ENCODE results near the gene ADCY5. TPM values are rescaled to one million over a fixed set of nuclear protein-coding genes. Genes with fewer than 3 reads are reported as not detected.

The ADCY5 gene
- total RNA-seq, 1 donor from 2014 or later, result 232 TPM

DNA sequence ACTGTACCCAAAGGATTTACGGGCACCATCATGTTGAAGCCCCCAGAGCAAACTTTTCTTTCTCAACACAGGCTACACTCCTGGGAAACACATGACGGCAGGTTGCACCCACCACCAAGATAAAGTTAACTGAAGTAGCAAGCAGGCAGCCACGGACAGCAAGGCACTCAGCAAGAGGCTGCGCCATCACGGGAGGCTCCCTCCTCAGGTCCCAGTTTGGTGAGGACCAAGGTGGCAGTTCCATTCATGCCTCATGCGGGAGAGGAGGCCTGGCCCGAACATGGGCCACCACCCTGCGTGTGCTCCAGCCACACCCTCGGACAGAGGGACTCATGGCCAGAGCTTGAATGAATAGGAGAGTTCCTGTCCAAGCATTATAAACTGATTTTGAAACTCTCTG lies 6.8 kb downstream of the ADCY5 start:
- ATAC-seq, result no peak
- intact Hi-C loops (cut with DNase I), result no loop called here
- no peak for DNase-seq (ENCODE audit: missing footprints)

DNA sequence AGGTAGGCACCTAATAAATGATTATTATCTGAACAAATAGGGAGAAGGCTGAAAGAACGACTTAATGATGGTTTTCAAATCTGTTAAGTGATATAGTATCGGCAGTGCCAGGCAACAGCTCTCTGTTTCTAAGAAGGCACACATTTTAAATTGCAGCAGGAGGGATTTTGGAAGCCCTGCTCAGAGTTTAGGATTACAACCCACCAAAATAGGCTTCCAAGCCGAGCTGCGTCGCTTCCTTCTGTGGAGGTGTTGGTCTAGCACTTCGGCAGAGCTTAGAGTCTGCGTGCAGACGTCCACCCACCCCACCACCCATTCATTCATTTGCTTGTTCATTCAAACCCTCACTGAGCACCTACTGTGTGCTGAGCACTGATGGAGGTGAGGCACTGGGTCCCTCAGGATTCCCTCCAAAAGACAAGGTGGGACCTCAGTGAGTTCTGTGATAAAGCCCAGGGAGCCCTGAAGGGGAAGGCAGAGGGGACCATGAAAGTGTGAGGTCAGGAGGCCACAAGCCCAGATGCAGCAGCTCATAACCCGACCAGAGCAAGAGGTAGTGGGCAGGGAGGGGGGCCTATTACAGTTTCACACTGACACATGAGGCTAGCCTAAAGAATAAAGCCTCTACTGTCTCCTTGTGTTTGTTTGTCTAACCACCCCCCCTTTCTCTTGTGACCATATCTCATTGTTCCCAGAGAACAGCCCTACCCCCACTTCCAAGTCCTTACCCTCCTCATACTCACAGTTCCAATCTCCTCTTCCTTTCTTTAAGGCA lies 8.9 kb downstream of the ADCY5 start:
- intact Hi-C loops (cut with DNase I), result no loop called here
- ATAC-seq, result no peak

DNA sequence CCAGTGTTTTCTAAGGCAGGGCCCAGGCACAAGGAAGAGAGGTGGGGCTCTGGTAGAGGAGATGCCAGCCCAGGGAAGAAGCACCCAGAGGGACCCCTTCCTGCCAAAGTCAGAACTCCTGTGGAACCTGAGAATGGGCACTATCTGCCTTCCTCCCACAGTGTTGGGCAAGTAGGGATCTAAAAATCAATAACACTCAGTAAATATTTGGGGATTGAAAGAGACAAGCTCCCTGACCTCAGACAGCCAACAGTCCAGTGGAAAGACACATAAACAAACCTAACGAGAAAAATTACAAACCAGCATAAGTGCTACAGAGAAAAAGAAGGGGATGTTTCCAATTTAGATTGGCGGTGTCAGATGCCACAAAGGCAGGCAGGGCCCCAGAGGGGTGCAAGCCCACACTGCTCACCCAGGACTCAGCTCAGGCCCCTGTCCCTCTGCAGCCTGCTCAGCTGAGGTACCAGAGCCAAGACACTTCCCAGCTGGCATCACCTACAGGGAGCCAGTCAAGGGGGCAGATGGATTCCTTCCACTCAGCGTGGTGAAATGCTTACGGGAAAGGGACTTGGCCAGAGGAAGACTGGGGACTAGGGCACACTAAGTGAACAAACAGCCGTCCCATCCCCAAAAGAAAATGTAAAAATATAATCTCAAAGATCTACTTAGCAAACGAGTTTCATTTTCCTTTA lies 15.9 kb downstream of the ADCY5 start:
- DNase-seq (ENCODE audit: missing footprints) (no peak), ATAC-seq (peak; percentile 77)
- intact Hi-C loops (cut with DNase I), result no loop called here

More for the DNA sequence above, 8.9 kb downstream of the ADCY5 start:
- DNase-seq (ENCODE audit: missing footprints), result no peak

DNA sequence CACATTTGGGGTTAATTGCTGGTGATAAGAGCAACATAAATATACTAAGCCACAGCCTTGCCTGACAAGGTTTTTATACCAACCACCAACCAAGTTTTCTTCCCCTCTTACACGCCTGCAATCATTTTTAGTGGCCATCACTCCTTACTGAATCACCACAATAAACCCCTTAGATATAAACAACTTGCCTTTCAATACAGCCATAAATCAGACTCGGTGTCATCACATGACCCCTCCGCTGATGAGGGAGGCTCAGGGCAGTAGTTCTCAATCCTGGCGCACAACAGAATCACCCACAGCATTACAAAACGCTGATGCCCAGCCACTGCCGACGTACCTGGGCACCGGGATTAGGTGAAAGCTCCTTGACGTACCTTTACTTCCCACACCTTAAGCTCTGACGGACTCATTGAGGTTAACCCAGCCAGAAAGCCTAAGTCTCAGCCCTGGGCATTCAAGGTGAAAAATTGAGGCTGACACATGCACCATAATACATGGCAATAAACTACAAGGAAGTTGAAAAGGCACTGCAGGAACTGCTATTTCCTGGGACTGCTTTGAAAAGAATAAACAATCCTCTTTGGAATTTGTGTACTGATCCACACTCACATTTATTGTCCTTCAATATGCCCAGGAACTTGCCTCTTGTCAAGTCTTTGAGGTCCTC lies 17.1 kb downstream of the ADCY5 start:
- ATAC-seq (no peak), DNase-seq (ENCODE audit: missing footprints) (no peak)
- intact Hi-C loops (cut with DNase I), result no loop called here

DNA sequence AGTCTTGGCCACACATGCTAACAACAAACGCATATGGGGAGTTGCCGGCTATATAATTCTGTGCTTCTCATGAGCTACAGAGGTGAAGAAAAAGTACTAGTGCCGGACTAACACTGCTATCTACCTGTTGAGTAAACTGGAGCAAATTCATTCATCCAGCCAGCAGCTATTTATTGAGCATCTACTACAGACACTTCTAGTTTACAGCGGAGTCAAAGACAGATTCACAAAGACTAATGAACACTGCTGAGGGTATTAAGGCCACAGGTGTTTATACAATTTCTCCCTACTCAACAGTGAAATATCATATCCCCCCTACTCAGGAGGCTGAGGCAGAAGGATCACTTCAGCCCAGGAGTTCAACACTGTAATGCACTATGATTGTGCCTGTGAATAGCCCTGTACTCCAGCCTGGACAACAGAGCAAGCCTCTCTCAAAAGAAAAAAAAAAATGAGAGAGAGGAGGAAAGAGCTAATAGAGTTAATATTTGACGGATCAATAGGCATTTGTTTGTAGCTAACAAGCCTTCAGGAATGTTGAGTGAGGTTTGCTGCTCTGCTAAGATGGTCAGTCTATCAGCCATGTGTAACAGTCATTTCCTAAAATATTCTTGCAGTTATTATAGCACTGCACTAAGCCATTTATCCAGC lies 17.8 kb downstream of the ADCY5 start:
- ATAC-seq (no peak), DNase-seq (ENCODE audit: missing footprints) (no peak)
- intact Hi-C loops (cut with DNase I), result no loop called here

DNA sequence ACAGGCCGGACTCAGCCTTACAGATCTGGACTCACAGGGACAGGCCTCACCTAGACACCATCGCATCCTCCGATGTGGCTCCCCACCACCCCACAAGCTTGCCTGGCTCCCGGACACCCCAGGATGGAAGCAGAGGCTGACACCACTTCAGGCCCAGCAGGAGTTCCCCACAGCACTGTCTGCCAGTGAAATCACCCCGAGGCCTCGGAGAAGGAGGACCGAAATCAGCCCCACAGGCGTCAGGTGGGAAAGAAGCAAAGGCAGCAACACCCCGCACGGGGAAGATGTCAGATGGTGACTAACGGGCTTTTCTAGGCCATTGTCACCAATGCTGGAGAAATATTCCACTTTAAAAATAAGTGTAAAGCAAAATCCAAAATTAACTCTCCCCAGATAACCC lies 18.6 kb downstream of the ADCY5 start:
- ATAC-seq, result no peak
- DNase-seq (ENCODE audit: missing footprints), result no peak
- intact Hi-C loops (cut with DNase I), result no loop called here

DNA sequence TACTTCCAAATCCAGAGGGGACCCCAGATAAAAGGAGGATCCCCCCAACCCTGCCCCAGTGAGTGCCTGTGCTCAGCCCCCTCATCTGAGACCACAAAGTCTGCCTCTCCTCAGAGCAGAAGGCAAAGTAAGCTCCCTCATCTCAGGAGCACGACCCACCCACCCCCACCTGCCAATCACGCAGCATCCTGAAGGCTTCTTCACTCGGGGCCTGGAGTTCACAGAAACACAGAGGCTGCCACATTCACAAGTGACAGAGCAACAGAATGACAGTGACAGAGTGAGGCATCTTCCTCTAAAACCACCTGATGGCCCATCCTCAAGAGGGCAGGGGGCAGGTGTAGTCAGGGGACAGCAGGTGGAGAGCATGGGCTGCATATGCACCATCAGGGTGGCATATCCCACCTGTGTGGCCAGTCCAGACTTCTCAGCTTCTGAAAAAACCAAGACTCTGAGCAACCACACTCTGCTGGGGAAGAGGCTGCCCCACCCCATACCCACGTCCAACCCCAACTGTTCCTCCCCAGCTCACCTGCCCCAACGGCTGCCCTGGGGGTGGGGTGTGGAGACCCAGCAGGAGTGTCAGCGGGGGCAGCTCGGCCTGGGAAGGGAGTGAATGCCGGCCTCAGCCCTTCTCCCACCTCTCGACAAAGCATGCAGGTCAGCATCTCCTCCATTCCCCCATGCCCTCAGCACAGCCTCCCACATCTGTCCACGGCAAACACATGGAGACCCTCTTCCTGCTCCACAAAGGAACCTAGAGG lies 19.3 kb downstream of the ADCY5 start:
- DNase-seq (ENCODE audit: missing footprints) (no peak), ATAC-seq (no peak)
- intact Hi-C loops (cut with DNase I), result no loop called here

DNA sequence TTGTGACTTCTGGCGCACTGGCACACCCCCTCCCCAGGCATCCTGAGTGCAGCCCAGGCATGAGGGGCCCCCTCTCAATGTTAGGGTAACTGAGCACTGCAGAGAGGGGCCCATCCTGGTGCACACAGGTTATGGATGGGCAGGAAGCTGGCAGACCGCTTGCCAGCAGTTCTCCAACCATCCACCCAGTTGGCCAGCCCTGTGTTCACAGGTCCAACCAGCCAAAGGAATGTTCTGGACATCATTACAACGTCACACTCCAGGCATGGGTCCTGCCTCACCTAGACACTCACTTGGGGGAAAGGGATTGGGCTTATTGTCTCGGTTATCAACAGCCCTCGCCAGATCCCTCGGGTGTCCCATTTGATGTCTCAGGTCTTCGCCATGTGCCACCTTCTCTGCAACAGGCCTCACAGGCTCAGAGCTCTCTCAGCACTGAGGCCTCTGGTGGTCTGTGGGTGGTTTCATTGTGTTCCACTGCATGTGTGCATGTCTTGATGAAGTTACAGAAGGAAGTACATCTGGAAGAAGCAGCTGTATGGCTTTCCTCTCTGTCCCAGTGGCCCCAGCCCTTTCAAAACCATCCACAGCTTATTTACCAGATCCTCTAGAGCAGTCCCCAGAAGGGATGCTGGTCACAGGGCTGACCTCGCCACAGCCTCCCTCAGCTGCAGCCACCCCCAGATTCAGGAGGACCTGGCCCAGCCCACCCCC lies 23.7 kb downstream of the ADCY5 start:
- peak; percentile 61 for ATAC-seq
- intact Hi-C loops (cut with DNase I), result no loop called here
- no peak for DNase-seq (ENCODE audit: missing footprints)

DNA sequence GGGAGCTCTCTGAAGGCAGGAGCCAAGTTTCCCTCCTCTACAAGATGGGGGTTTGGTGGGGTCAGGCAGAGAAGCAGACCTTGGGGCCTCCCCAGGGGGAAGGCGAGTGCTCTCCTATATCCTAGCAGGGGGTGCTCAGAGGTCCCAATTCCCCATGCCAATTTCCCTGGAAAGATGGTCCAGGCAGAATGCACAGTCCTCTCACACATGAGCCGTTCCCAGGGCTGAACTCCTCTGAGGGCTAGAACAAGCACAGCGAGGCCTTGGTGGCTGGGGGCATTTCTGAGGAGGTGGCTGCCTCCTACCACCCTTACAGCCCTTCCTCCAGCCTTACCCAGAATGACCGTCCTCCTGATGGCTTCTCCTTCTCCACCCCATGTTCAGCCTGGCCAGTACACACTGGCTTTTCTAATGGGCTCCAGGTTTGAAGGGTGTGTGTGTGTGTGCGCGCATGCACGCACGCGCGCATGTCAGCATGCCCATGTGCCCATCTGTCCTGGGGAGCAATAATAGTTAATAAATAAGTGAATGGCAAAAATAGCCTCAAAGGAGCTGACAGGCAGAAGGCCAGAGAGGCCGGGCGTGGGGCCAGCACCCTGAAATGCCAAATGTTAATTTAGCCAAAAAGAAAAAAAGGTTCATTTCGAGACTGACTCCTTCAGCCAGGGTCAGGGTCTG lies 24.4 kb downstream of the ADCY5 start:
- ATAC-seq, result peak; percentile 41
- DNase-seq (ENCODE audit: missing footprints), result no peak
- intact Hi-C loops (cut with DNase I), result no loop called here

DNA sequence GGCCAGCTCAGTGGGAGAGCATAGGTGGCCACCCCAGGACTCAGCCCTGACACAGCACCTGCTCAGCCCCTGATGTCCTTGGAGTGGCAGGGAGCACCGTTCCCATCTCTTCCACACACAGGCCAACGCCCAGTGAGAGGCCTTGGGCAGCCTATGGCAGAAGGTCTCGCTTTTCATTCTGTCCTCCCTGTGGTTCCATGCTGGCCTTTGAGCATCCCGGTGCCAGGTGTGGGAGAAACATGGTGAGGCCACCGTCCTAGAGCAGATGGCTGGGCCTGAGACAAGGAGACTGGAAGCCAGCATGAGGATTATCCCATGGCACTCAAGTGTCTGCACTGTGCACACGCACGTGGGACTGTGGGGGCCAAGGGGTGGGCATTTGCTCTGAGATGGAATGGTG lies 25.1 kb downstream of the ADCY5 start:
- intact Hi-C loops (cut with DNase I), result no loop called here
- ATAC-seq (no peak), DNase-seq (ENCODE audit: missing footprints) (no peak)

DNA sequence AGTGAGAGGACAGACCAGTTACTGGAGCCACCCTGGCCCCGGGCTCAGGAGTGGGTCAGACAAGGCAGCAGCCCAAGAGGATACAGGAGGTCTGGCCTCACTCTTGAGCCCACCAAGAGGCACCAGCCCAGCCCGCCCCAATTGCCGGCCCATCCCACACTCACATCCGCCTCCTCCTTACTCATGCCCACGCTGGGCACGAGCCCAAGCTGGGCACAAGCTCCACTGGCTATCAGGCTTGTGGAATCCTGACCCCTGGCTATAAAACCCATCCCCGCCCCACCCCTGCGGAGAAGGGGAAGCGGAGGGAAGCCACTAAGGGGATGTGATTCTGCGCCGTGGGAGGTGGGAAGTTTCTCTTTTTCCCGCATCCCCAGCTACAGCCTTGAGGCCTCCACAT lies 25.9 kb downstream of the ADCY5 start:
- ATAC-seq, result peak; percentile 54
- no peak for DNase-seq (ENCODE audit: missing footprints)
- intact Hi-C loops (cut with DNase I), result no loop called here

DNA sequence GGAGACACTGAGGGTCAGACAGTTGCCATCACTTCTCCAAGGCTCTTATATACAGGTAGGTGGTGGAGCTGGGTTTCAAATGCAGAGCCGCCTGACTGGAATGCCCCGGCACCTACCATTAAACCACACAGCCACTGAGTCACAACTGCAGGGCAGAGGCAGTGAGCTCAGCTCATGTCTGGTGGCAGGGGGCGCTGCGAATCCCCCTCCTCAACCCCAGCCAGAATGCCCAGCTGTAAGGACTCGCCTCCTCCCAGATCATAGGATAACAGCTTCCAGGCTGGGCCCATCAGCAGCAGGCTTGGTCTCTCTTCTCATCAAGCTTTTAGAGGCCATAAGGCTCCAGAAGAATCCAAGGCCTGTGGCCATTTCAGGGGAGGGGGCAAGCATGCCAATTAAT lies 26.4 kb downstream of the ADCY5 start:
- ATAC-seq, result no peak
- intact Hi-C loops (cut with DNase I), result no loop called here
- no peak for DNase-seq (ENCODE audit: missing footprints)

DNA sequence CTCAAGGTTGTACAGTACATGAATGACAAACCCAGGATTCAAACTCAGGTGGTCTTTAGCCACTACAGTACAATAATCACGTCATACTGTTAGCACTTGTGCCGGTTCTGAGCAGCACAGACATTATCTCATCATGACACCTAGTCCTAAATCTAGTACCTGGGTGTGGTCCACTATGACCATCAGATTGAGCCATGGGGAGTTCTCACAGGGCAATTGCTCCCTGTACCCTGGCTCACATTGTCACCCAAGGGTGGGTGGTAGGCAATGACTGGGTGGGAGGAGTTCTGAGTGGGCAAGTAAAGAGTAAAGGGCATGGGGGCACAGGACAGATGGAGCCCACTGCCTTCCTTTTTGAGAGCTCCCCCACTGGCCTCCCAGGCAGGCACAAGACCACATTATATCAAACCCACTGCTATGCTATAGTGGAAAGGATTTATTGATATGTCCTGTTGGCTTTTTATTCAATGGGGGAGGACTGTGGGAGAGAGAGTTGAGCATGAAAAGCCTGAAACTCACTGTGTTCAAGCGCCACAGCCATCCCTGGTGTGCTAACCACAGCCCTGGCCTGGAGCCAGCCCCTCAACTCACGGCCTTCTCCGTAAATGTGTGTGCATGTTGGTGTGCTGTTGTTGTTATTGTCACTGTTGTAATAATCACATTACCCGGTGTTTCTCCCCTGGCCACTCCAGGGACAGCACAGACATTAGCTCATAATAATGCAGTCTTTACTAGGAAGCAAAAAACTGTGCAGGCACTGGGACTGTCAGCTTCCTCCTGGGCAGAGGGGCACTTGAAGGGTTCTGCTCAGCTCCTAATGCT lies 27.3 kb downstream of the ADCY5 start:
- DNase-seq (ENCODE audit: missing footprints) (no peak), ATAC-seq (no peak)
- intact Hi-C loops (cut with DNase I), result no loop called here

DNA sequence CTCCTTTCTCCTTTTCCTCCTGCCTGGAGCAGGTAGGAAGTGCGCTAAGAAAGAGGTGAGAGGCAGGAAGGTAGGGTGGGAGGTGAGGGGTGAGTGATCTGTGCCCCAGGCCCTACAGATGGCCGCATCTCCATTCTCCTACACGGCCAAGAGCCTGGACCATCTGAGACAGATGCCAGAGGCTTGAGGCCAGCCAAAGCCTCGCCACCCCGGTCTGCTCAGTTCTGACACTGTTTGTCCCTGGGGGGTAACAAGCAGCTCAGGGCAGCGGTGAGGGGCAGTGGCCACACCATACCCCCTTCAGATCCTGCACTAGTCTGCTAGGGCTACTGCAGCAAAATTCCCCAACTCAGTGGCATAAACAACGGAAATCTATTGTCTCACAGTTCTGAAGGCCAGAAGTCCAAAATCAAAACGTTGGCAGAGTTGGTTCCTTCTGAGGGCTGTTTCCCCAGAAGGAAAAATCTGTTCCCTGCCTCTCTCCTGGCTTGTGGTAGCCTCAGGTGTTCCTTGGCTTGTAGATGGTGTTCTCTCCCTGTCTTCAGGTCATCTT lies 28.4 kb downstream of the ADCY5 start:
- ATAC-seq (no peak), DNase-seq (ENCODE audit: missing footprints) (no peak)
- intact Hi-C loops (cut with DNase I), result no loop called here

DNA sequence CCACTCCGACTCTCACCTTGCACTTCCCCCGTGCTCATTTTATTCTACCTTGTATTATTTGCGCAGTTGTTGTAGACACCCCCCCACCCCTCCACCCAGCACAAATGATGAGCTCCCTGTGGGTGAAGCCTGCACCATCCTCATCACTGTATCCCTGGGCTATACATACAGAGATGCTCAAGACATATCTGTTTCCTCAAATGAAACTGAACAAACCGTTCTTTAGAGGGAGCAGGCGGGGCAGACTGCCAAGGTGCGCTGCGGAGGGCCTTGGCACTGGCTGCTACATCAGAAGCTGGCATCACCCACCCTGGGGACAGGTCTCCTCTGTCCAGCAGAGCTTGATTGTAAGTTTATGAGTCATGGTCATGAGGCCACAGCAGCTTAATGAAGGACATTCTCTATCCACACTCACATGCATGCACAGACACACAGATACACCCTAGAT lies 29.0 kb downstream of the ADCY5 start:
- intact Hi-C loops (cut with DNase I), result no loop called here
- ATAC-seq (peak; percentile 47), DNase-seq (ENCODE audit: missing footprints) (peak; percentile 82)

DNA sequence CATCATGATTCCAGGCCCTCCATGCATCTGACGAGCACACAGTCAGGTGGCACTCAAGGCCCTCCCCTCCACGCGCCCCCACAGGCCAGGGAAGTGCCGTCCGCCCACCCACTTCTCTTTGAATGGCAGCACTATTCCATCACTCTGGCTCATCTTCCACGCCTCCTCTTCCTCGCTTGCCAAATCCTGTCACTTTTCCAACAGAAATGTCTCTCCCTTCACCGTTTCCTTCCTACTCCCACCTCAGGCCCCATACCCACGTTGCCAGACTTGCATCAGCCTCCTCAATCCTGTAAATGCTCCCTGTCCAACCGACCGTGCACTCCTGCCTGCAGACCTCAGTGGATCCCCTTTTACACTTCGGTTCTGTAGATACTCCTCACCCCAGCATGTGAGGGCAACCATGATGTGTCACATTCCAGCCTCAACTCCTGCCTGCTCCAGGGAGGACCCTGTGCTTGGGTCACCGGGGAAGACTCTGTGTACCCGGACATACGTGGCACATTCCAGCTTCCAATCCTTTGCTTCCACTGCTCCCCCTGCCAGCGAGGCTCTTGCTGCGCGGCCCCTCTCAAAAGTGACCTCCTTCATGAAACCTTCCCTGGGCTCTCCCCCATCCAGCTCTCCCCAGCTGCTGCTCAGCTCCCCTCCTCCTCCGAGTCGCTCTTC lies 29.6 kb downstream of the ADCY5 start:
- DNase-seq (ENCODE audit: missing footprints) (no peak), ATAC-seq (no peak)
- intact Hi-C loops (cut with DNase I), result no loop called here
